BLaER1 (cell line): Measurements from ENCODE around the gene ACTRT3.

ENCODE experiments used
- H3K27ac ChIP-seq: shearing (Covaris generic); formaldehyde crosslinking; 2 replicates; pipeline ENCODE4 v1.8.1; 2022
- H3K27me3 ChIP-seq: shearing (Covaris generic); formaldehyde crosslinking; 2 replicates; pipeline ENCODE4 v1.8.1; 2022
- H3K36me3 ChIP-seq: shearing (Covaris generic); formaldehyde crosslinking; 2 replicates; pipeline ENCODE4 v1.8.1; 2022
- H3K4me1 ChIP-seq: shearing (Covaris generic); formaldehyde crosslinking; 2 replicates; pipeline ENCODE4 v1.8.1; 2022
- H3K4me2 ChIP-seq: shearing (Covaris generic); formaldehyde crosslinking; 2 replicates; pipeline ENCODE4 v1.8.1; 2022
- H3K4me3 ChIP-seq: shearing (Covaris generic); formaldehyde crosslinking; 2 replicates; pipeline ENCODE4 v1.8.1; 2022
- H3K9ac ChIP-seq: shearing (Covaris generic); formaldehyde crosslinking; 2 replicates; pipeline ENCODE4 v1.8.1; 2022
- H3K9me3 ChIP-seq: shearing (Covaris generic); formaldehyde crosslinking; 2 replicates; pipeline ENCODE4 v1.8.1; 2022
- H4K20me1 ChIP-seq: shearing (Covaris generic); formaldehyde crosslinking; 2 replicates; pipeline ENCODE4 v1.8.1; 2022
- Cebpa-rat ChIP-seq: shearing (Covaris generic); IDR thresholded peaks from 2 replicates; pipeline ENCODE4 v1.8.1; 2022

The ACTRT3 gene

DNA sequence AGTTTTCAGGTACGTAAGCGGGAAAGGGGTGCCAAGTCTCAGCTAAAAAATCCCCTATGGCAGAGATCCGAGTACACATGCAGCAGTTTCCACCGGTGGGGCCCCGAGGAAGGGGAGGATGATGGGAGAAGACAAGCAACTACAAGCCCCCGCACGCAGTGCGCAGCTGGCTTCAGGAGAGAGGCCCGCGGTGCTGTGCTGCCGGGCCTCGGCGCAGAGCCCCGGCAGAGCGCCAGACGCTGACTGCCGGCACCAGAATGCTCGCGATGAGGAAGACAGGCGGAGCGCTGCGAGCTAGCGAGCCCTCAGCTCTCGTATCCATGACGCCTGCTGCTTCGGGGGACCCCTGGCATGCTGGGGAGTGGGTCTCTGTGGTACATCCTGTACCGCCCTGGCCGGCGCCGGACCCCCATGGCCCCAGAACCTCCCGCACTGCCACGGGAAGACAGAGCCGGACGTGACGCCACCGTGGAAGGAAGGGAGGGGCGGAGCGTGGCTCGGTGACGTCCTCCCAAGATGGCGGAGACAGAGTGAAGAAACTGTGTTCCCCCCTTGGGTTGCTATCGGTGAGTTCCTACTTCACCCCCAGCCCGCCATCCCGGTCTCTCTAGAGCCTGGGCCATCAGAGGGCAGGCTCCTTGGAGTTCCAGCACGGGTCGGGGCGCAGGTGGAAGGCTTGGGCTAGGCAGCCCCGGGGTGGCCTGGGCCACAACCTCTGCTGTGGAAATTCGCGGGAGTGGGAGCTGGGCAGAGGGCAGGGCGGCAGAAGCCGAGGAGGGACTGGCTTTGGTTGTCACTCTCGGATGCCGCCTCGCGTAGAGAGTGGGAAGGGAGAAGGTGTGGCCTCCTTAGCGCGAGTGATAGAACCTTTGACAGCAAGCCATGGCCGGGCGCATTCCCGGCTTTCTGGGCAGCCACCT is 3.8 kb upstream of the ACTRT3 start, which contains the start of gene MYNN:
Gene MYNN, plus strand, starts transcription at position 500 of the 920 bp plus-strand sequence. CDS start 900 bp downstream, outside the sequence.
- H3K9me3 ChIP-seq: no peaks in the 10 kb centered on the region
- H3K4me1 ChIP-seq: peaks cover 26% of the 10 kb centered on the region
- H4K20me1 ChIP-seq: peaks cover 17% of the 10 kb centered on the region; the same call in 1 of the 2 replicates
- TF ChIP-seq Cebpa-rat: no peak
- peak within 1 kb of the TSS; percentile 82 for H3K4me2 ChIP-seq
- H3K36me3 ChIP-seq: peaks cover 33% of the 10 kb centered on the region
- peak within 1 kb of the TSS; percentile 91 for H3K9ac ChIP-seq
- H3K27ac ChIP-seq: peak within 1 kb of the TSS; percentile 89
- H3K4me3 ChIP-seq: peak within 1 kb of the TSS; percentile 76
- H3K27me3 ChIP-seq: peaks cover 6% of the 10 kb centered on the region; the same call in 1 of the 2 replicates

DNA sequence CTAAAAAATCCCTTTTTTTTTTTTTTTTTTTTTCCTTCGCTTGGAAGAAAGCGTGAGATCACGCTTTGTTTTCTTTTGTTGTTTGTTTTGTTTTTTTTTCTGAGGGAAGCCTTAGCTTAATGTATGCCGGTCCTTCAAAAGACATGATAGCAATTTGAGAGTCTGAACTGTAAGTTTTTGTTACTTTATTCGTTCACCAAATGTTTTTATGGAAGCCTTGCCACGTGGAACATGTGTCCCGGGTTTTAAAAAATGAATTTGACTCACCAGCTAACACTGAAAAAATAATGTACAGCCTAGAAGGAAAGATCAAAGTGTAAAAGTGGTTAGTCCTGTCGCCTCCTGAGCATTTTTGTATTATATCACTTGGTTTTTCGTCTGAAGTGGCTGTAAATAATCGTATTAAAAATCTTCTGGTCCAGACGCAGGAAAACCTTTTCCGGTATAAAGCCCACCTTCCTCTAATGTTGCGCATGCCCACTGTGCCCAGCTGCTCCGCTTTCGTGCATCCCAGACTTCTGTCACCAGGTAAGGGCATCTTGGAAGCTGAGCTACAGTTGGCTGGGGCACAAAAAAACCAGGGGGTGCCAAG is 3.0 kb upstream of the ACTRT3 start:
- TF ChIP-seq Cebpa-rat: no peak
- Histone ChIP-seq H3K4me3 (peak overlapping the region; percentile 76), H3K36me3 (peaks cover 25% of the 10 kb centered on the region), H3K9ac (peak overlapping the region; percentile 91), H3K27ac (peak overlapping the region; percentile 89), H3K27me3 (peaks cover 6% of the 10 kb centered on the region; the same call in 1 of the 2 replicates), H3K4me2 (peak overlapping the region; percentile 82), H3K4me1 (peaks cover 26% of the 10 kb centered on the region), H3K9me3 (no peaks in the 10 kb centered on the region), H4K20me1 (peaks cover 9% of the 10 kb centered on the region; the same call in 1 of the 2 replicates)

DNA sequence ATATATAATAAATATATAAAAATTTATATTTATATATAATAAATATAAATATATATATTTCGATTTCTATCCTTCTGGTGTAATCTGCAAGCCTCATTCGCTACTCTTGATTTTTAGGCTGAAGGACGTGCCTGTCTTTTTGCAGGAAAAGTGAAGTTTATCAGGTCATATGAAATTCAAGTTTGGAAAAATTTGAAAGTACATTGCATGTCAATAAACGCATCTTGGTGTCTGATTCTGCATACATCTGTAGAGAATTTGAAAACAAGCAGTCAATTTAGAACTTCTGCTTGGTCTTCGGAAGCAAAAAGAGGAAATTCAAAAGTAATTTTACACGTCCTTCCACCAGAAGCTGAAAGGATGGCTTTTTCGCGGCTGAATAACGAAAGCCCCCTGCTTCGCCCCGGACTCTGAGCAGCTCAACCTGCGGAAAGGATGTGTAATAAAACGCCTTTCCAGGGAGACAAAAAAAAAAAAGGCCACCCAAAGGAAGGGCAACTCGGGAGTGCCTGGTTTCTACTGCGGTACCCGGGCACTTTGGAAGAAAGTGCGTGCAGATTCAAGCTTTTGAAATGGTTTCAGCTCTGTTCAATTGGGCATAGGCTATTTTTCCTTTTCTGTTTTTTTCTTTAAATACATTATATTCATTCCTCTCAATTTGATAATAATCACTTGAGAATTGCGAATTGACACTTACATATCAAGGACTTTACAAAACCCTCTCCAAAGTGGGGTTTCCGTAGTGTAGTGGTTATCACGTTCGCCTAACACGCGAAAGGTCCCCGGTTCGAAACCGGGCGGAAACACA is 2.3 kb upstream of the ACTRT3 start:
- no peaks in the 10 kb centered on the region for H3K9me3 ChIP-seq
- peaks cover 9% of the 10 kb centered on the region; the same call in 1 of the 2 replicates for H4K20me1 ChIP-seq
- H3K4me2 ChIP-seq: peak overlapping the region; percentile 82
- peak overlapping the region; percentile 76 for H3K4me3 ChIP-seq
- TF ChIP-seq Cebpa-rat: no peak
- peaks cover 6% of the 10 kb centered on the region; the same call in 1 of the 2 replicates for H3K27me3 ChIP-seq
- H3K36me3 ChIP-seq: peaks cover 18% of the 10 kb centered on the region
- peak overlapping the region; percentile 91 for H3K9ac ChIP-seq
- peaks cover 26% of the 10 kb centered on the region for H3K4me1 ChIP-seq
- peak overlapping the region; percentile 89 for H3K27ac ChIP-seq

DNA sequence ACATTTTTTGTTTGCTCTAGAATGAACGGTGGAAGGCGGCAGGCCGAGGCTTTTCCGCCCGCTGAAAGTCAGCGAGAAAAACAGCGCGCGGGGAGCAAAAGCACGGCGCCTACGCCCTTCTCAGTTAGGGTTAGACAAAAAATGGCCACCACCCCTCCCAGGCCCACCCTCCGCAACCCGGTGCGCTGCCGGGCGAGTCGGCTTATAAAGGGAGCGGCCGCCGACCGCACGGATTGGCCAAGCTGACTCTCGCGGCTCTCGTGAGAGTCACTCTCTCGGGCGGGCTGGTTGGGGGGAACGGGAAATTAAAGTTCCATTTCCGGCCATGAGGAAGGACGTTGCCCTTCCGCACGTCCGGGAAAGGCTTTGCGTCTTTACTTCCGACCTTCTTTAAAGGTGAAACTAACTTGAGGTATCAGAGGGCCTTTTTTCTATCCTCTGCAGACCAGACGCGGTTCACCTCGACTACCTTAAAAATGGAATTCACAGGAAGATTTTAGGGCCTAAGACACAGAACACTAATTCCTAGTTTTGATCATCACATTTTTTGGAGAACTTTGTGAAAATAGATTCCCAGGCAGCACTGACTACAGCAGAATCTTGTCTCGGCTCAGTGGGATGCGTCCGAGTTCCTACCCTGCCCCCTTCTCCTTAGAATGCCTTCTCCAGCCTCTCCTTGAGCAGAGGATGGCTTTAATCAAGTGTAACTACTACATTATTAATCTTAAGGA is 4.3 kb downstream of the ACTRT3 start, which contains the start of gene TERC:
Gene TERC, minus strand, starts transcription at position 179 of the 731 bp plus-strand sequence.
- H3K4me3 ChIP-seq: peak within 1 kb of the TSS; percentile 84
- TF ChIP-seq Cebpa-rat: no peak
- peak within 1 kb of the TSS; percentile 90 for H3K9ac ChIP-seq
- peak within 1 kb of the TSS; percentile 93 for H3K27ac ChIP-seq
- 0 out of 2 replicates have a peak, but pooled peaks cover 11% of the 10 kb centered on the region for H3K4me1 ChIP-seq
- no peaks in the 10 kb centered on the region for H3K36me3 ChIP-seq
- peaks cover 25% of the 10 kb centered on the region; the same call in 1 of the 2 replicates for H3K27me3 ChIP-seq
- peak within 1 kb of the TSS; percentile 92 for H3K4me2 ChIP-seq
- H4K20me1 ChIP-seq: no peaks in the 10 kb centered on the region
- no peaks in the 10 kb centered on the region for H3K9me3 ChIP-seq

- TF ChIP-seq Cebpa-rat: no peak
- peak overlapping the region; percentile 84 for H3K4me3 ChIP-seq
- peak overlapping the region; percentile 90 for H3K9ac ChIP-seq
- H3K9me3 ChIP-seq: no peaks in the 10 kb centered on the region
- H3K36me3 ChIP-seq: no peaks in the 10 kb centered on the region
- no peaks in the 10 kb centered on the region for H4K20me1 ChIP-seq
- H3K4me2 ChIP-seq: peak overlapping the region; percentile 92
- H3K27ac ChIP-seq: peak overlapping the region; percentile 93
- peaks cover 14% of the 10 kb centered on the region for H3K4me1 ChIP-seq
- H3K27me3 ChIP-seq: peaks cover 20% of the 10 kb centered on the region; the same call in 1 of the 2 replicates
Measured at GRCh38 chr3:169764312-169764881, 5.0 kb downstream of the ACTRT3 start.

- no peaks in the 10 kb centered on the region for H4K20me1 ChIP-seq
- no peak overlapping the region for H3K27ac ChIP-seq
- no peaks in the 10 kb centered on the region for H3K36me3 ChIP-seq
- no peaks in the 10 kb centered on the region for H3K9me3 ChIP-seq
- H3K27me3 ChIP-seq: peaks cover 14% of the 10 kb centered on the region; the same call in 1 of the 2 replicates
- no peak overlapping the region for H3K9ac ChIP-seq
- no peak overlapping the region for H3K4me2 ChIP-seq
- TF ChIP-seq Cebpa-rat: no peak
- no peak overlapping the region for H3K4me3 ChIP-seq
- H3K4me1 ChIP-seq: peaks cover 25% of the 10 kb centered on the region
Measured at GRCh38 chr3:169760479-169760878, 8.9 kb downstream of the ACTRT3 start.

- H3K27me3 ChIP-seq: peaks cover 2% of the 10 kb centered on the region; the same call in 1 of the 2 replicates
- TF ChIP-seq Cebpa-rat: no peak
- no peaks in the 10 kb centered on the region for H3K36me3 ChIP-seq
- H3K9me3 ChIP-seq: no peaks in the 10 kb centered on the region
- peak overlapping the region; percentile 51 for H3K4me2 ChIP-seq
- no peak overlapping the region for H3K27ac ChIP-seq
- H3K4me1 ChIP-seq: peaks cover 24% of the 10 kb centered on the region
- no peak overlapping the region for H3K9ac ChIP-seq
- no peak overlapping the region for H3K4me3 ChIP-seq
- no peaks in the 10 kb centered on the region for H4K20me1 ChIP-seq
Measured at GRCh38 chr3:169759256-169759655, 10.1 kb downstream of the ACTRT3 start.

DNA sequence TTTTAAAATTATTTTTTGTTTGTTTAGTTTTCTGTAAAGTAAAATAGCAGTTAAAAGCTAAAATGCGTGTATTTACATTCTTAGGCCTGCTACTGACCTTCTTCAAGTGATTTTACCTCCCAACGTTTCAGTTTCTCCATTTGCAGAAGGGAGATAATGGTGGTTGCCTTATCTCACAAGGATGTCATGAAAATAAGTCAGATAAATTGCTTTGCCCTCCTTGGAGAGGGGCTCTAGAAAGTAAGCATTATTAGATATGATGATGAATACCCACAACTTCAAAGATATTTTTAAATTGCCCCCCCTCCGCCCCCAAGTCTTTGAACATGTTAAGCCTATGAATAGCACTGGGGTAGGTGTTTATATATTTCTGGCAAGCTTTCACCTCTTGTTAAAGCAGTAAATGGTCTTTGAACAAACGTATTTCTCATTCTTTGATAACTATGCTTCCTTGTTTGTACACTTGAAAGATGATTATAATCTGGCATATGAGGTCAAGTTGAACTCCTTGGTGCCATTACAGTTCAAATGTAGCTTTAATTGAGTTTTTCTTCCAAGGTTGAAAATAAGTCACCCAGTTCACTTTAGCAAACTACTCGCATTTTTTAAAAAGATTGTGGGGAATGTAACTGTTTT is 10.9 kb downstream of the ACTRT3 start:
- H3K9me3 ChIP-seq: no peaks in the 10 kb centered on the region
- H3K4me1 ChIP-seq: peaks cover 16% of the 10 kb centered on the region
- H4K20me1 ChIP-seq: no peaks in the 10 kb centered on the region
- H3K27me3 ChIP-seq: no peaks in the 10 kb centered on the region
- no peak for TF ChIP-seq Cebpa-rat
- H3K36me3 ChIP-seq: no peaks in the 10 kb centered on the region
- no peak overlapping the region for H3K4me3 ChIP-seq
- peak overlapping the region; percentile 51 for H3K4me2 ChIP-seq
- no peak overlapping the region for H3K27ac ChIP-seq
- no peak overlapping the region for H3K9ac ChIP-seq
